Stomach smooth muscle (tissue), 2 donors: ENCODE data around the gene CHP2.
"Not testable (repeated sequence)": the region's sequence is repeated elsewhere in the genome, so short reads cannot be mapped to it uniquely, and the experiment has no call there.

Experiments used
- H3K27ac ChIP-seq: one replicate; pipeline ENCODE4 v1.7.0; 2013; ENCODE audit warnings: mild to moderate bottlenecking, low read length, inconsistent platforms
- H3K27me3 ChIP-seq, 2 donors: one replicate each; pipeline ENCODE4 v1.7.0; 2013; ENCODE audit warnings: low read length in 2 of 2; ENCODE audit not compliant: insufficient read depth in 2 of 2, control insufficient read depth in 1 of 2
- H3K36me3 ChIP-seq, 2 donors: one replicate each; pipeline ENCODE4 v1.7.0; 2013; ENCODE audit warnings: low read length in 2 of 2; ENCODE audit not compliant: control insufficient read depth in 2 of 2, insufficient read depth in 2 of 2
- H3K4me1 ChIP-seq: one replicate; pipeline ENCODE4 v1.7.0; 2013; ENCODE audit warnings: low read length; ENCODE audit not compliant: control insufficient read depth, insufficient read depth
- H3K4me3 ChIP-seq, 2 donors: one replicate each; pipeline ENCODE4 v1.7.0; 2013; ENCODE audit warnings: low read length in 2 of 2
- H3K9ac ChIP-seq, 2 donors: one replicate each; pipeline ENCODE4 v1.7.0; 2013; ENCODE audit warnings: low read length in 2 of 2, mild to moderate bottlenecking in 1 of 2
- H3K9me3 ChIP-seq, 2 donors: one replicate each; pipeline ENCODE4 v1.7.0; 2013; ENCODE audit warnings: low read length in 2 of 2; ENCODE audit not compliant: control insufficient read depth in 2 of 2
- donor health status: healthy.
- donor health status: Pancreatic carcinoma.

The CHP2 gene

GRCh38 chr16:23724096-23724784 lies 30.6 kb upstream of the CHP2 start:
- Histone ChIP-seq H3K9ac (no peak overlapping the region), H3K4me3 (no peak overlapping the region), H3K9me3 (peaks cover 0 to 2% of the 10 kb centered on the region in 2 donors), H3K36me3 (no peaks in the 10 kb centered on the region), H3K4me1 (no peaks in the 10 kb centered on the region), H3K27me3 (no peaks in the 10 kb centered on the region), H3K27ac (no peak overlapping the region)

- H3K36me3 ChIP-seq, result no peaks in the 10 kb centered on the region
- no peaks in the 10 kb centered on the region for H3K27me3 ChIP-seq
- H3K9me3 ChIP-seq, result peaks cover 0 to 2% of the 10 kb centered on the region in 2 donors
- H3K4me3 ChIP-seq, result no peak overlapping the region
- H3K9ac ChIP-seq, result no peak overlapping the region
- H3K27ac ChIP-seq, result no peak overlapping the region
- no peaks in the 10 kb centered on the region for H3K4me1 ChIP-seq
Observed at GRCh38 chr16:23724785-23725131, 30.1 kb upstream of the CHP2 start.

- Histone ChIP-seq H3K9me3 (peaks cover 0 to 2% of the 10 kb centered on the region in 2 donors), H3K4me3 (no peak overlapping the region), H3K27ac (no peak overlapping the region), H3K27me3 (peaks cover 0 to 2% of the 10 kb centered on the region in 2 donors), H3K9ac (no peak overlapping the region), H3K36me3 (no peaks in the 10 kb centered on the region), H3K4me1 (no peaks in the 10 kb centered on the region)
Observed at GRCh38 chr16:23726710-23727109, 28.1 kb upstream of the CHP2 start.

- H3K4me3 ChIP-seq, result no peak overlapping the region
- H3K9ac ChIP-seq, result no peak overlapping the region
- no peak overlapping the region for H3K27ac ChIP-seq
- peaks cover 0 to 2% of the 10 kb centered on the region in 2 donors for H3K27me3 ChIP-seq
- no peaks in the 10 kb centered on the region for H3K4me1 ChIP-seq
- H3K36me3 ChIP-seq, result no peaks in the 10 kb centered on the region
- H3K9me3 ChIP-seq, result no peaks in the 10 kb centered on the region
Observed at GRCh38 chr16:23728112-23728477, 26.7 kb upstream of the CHP2 start.

- Histone ChIP-seq H3K27me3 (peaks cover 0 to 2% of the 10 kb centered on the region in 2 donors), H3K9ac (no peak overlapping the region)
Observed at GRCh38 chr16:23729503-23730424, 25.1 kb upstream of the CHP2 start.

GRCh38 chr16:23734176-23734893 lies 20.5 kb upstream of the CHP2 start:
- no peak overlapping the region for H3K27ac ChIP-seq
- no peaks in the 10 kb centered on the region for H3K36me3 ChIP-seq
- no peak overlapping the region for H3K9ac ChIP-seq
- H3K9me3 ChIP-seq, result no peaks in the 10 kb centered on the region
- H3K27me3 ChIP-seq, result peaks cover 0 to 2% of the 10 kb centered on the region in 2 donors
- H3K4me3 ChIP-seq, result no peak overlapping the region
- H3K4me1 ChIP-seq, result no peaks in the 10 kb centered on the region

More at GRCh38 chr16:23729503-23730424, 25.1 kb upstream of the CHP2 start:
- no peak overlapping the region for H3K4me3 ChIP-seq
- H3K27ac ChIP-seq, result no peak overlapping the region
- no peaks in the 10 kb centered on the region for H3K9me3 ChIP-seq
- H3K36me3 ChIP-seq, result no peaks in the 10 kb centered on the region
- H3K4me1 ChIP-seq, result no peaks in the 10 kb centered on the region

- H3K27me3 ChIP-seq, H3K4me3 ChIP-seq, H3K27ac ChIP-seq, H3K36me3 ChIP-seq, H3K9me3 ChIP-seq, H3K9ac ChIP-seq, H3K4me1 ChIP-seq: not testable (repeated sequence)
Observed at GRCh38 chr16:23737423-23738028, 17.3 kb upstream of the CHP2 start.

GRCh38 chr16:23739516-23739915 lies 15.3 kb upstream of the CHP2 start:
- no peak overlapping the region for H3K4me3 ChIP-seq
- H3K36me3 ChIP-seq, result no peaks in the 10 kb centered on the region
- H3K4me1 ChIP-seq, result no peaks in the 10 kb centered on the region
- H3K9me3 ChIP-seq, result no peaks in the 10 kb centered on the region
- H3K27ac ChIP-seq, result no peak overlapping the region
- no peak overlapping the region for H3K9ac ChIP-seq
- H3K27me3 ChIP-seq, result peaks cover 4 to 7% of the 10 kb centered on the region in 2 donors

GRCh38 chr16:23741675-23742303 lies 13.0 kb upstream of the CHP2 start:
- Histone ChIP-seq H3K9me3 (peaks cover 0 to 3% of the 10 kb centered on the region in 2 donors), H3K4me3 (no peak overlapping the region), H3K4me1 (no peaks in the 10 kb centered on the region), H3K9ac (no peak overlapping the region), H3K27ac (no peak overlapping the region), H3K27me3 (peaks cover 7 to 10% of the 10 kb centered on the region in 2 donors), H3K36me3 (no peaks in the 10 kb centered on the region)

GRCh38 chr16:23742766-23743165 lies 12.1 kb upstream of the CHP2 start:
- peaks cover 7 to 10% of the 10 kb centered on the region in 2 donors for H3K27me3 ChIP-seq

More at GRCh38 chr16:23742766-23743165, 12.1 kb upstream of the CHP2 start:
- Histone ChIP-seq H3K27ac (no peak overlapping the region), H3K9ac (no peak overlapping the region), H3K36me3 (no peaks in the 10 kb centered on the region), H3K4me3 (no peak overlapping the region), H3K9me3 (peaks cover 0 to 3% of the 10 kb centered on the region in 2 donors), H3K4me1 (no peaks in the 10 kb centered on the region)
